Spleen (tissue), 11 donors: ENCODE data around the gene CD180. TPM values are rescaled to one million over a fixed set of nuclear protein-coding genes. Genes with fewer than 3 reads are reported as not detected.

Experiments
- DNase-seq: peaks from one replicate; pipeline ENCODE4 v3.0.0-alpha.2; 2020
- H3K27ac ChIP-seq, 8 donors: fragments of 200-600 bp; sonication (generic) in 7 of 8; 1 replicate in 4 of 8; 2 replicates in 4 of 8; pipeline versions ENCODE4 v1.5.0 to v1.8.0; 2016 to 2021; ENCODE audit warnings: inconsistent platforms in 4 of 8, mild to moderate bottlenecking in 4 of 8, moderate library complexity in 1 of 8
- H3K27me3 ChIP-seq, 7 donors: fragments of 200-600 bp; sonication (generic) in 6 of 7; replicated peaks in 1 of 7; 1 replicate in 4 of 7; 2 replicates in 3 of 7; pipeline versions ENCODE4 v1.5.0 to v1.8.0; 2016 to 2021; ENCODE audit warnings: inconsistent platforms in 3 of 7, mild to moderate bottlenecking in 1 of 7
- H3K36me3 ChIP-seq, 6 donors: fragments of 200-600 bp; sonication (generic) in 5 of 6; 1 replicate in 4 of 6; 2 replicates in 2 of 6; pipeline versions ENCODE4 v1.5.0 to v1.8.0; 2016 to 2021; ENCODE audit warnings: inconsistent platforms in 2 of 6
- H3K4me1 ChIP-seq, 6 donors: fragments of 200-600 bp; sonication (generic) in 5 of 6; 1 replicate in 3 of 6; 2 replicates in 3 of 6; pipeline versions ENCODE4 v1.5.0 to v1.8.0; 2016 to 2021; ENCODE audit warnings: inconsistent platforms in 3 of 6
- H3K4me3 ChIP-seq, 8 donors: fragments of 200-600 bp; sonication (generic) in 7 of 8; 1 replicate in 4 of 8; 2 replicates in 4 of 8; pipeline versions ENCODE4 v1.5.0 to v1.8.0; 2016 to 2021; ENCODE audit warnings: inconsistent platforms in 4 of 8, mild to moderate bottlenecking in 4 of 8, moderate library complexity in 2 of 8
- H3K9me3 ChIP-seq, 8 donors: fragments of 200-600 bp; sonication (generic) in 7 of 8; 1 replicate in 4 of 8; 2 replicates in 4 of 8; pipeline versions ENCODE4 v1.5.0 to v1.8.0; 2016 to 2021; ENCODE audit warnings: inconsistent platforms in 4 of 8
- CTCF ChIP-seq, 11 experiments: fragments of 200-600 bp in 7 of 11; fragments of 450-650 bp in 4 of 11; sonication (generic) in 4 of 11; IDR thresholded peaks in 8 of 11; conservative IDR thresholded peaks in 3 of 11; 1 replicate in 7 of 11; 2 replicates in 4 of 11; pipeline versions ENCODE4 v1.4.0 to v1.8.0; 2016 to 2021; ENCODE audit warnings: antibody characterized with exemption in 11 of 11, inconsistent platforms in 4 of 11, mild to moderate bottlenecking in 1 of 11
- POLR2A ChIP-seq, 3 donors: fragments of 450-650 bp; IDR thresholded peaks; one replicate each; pipeline ENCODE4 v1.5.1; 2017; ENCODE audit warnings: antibody characterized with exemption in 3 of 3, mild to moderate bottlenecking in 1 of 3
- POLR2AphosphoS5 ChIP-seq, 3 donors: sonication (generic); formaldehyde crosslinking; IDR thresholded peaks; one replicate each; pipeline ENCODE4 v1.5.1; 2017; ENCODE audit warnings: antibody characterized with exemption in 3 of 3
- WGBS, 5 donors: extraction: QIAGEN DNeasy Blood & Tissue Kit in 3 of 5; methylation state at CpG; one replicate each; pipeline versions ENCODE4 v1.1.5 to v1.1.7; 2013 to 2018; 5-methylcytosine and 5-hydroxymethylcytosine counted together
- intact Hi-C: fragments of 100-400 bp; cut with DNase I; formaldehyde crosslinking; loops from one replicate; pipeline ENCODE4 v1.15.0; 2023; ENCODE audit warnings: low total_unique reads
- polyA plus RNA-seq, 3 donors: library from polyadenylated mRNA; stranded (reverse); fragments of 200-250 nt; gene quantifications; one replicate each; pipeline ENCODE4 v1.2.1, GENCODE V29; 2013
- total RNA-seq, 7 donors: library from RNA; depleted of rRNA in 3 of 7; stranded (reverse); fragments of >200 nt in 3 of 7; fragmentation: NEBNext Ultra II Directional in 4 of 7; extraction: Animal tissue kit (Norgen Biotek cat#: 25700) in 4 of 7; gene quantifications; one replicate each; pipeline versions ENCODE4 v1.1.0 to v1.2.1, GENCODE V29; 2016 to 2021
- donor health status: healthy with polysubstance abuse.
- donor health status: DM: no; HTN: no; CAD: no; lungs with moderate emphysema.
- donor health status: DM: no; HTN: no; CAD: no.
- donor health status: Bipolar disorder and iron deficiency.
- donor health status: healthy.
- donor health status: DM: no; HTN: no; CAD: no.
- donor health status: DM: yes; HTN: yes; CAD: no.

Gene CD180
- total and polyA plus RNA-seq, 10 donors, result 11.6 to 39.2 (median 25.0) TPM

GRCh38 chr5:67240065-67240464 lies 43.5 kb upstream of the CD180 start:
- TF ChIP-seq POLR2A (IDR thresholded peaks at IDR 0.05) (no peak), CTCF (IDR thresholded peaks at IDR 0.05 in 8 of 11, conservative IDR thresholded peaks at IDR 0.05 in 3 of 11) (no peak), POLR2AphosphoS5 (IDR thresholded peaks at IDR 0.05) (no peak)
- Histone ChIP-seq H3K9me3 (no peaks in the 10 kb centered on the region), H3K27me3 (no peaks in the 10 kb centered on the region), H3K4me1 (peaks cover 0 to 6% (median 1%) of the 10 kb centered on the region in 6 donors), H3K27ac (no peak overlapping the region), H3K36me3 (no peaks in the 10 kb centered on the region), H3K4me3 (no peak overlapping the region)
- no peak for DNase-seq
- intact Hi-C loops, result loop anchor here (10.0 kb wide), 1 partner anchor 1015 kb away; no protein-coding TSS in a partner anchor

GRCh38 chr5:67238191-67238590 lies 41.6 kb upstream of the CD180 start:
- no peaks in the 10 kb centered on the region for H3K9me3 ChIP-seq
- H3K36me3 ChIP-seq, result no peaks in the 10 kb centered on the region
- DNase-seq, result no peak
- no peak overlapping the region for H3K27ac ChIP-seq
- no peak overlapping the region for H3K4me3 ChIP-seq
- intact Hi-C loops, result no loop called here
- H3K27me3 ChIP-seq, result no peaks in the 10 kb centered on the region
- H3K4me1 ChIP-seq, result peaks cover 0 to 18% (median 8%) of the 10 kb centered on the region in 6 donors
- WGBS, 5 donors, result 90 to 100% (median 97%) methylated on average over 8 of the region's 8 CpGs
- TF ChIP-seq CTCF (IDR thresholded peaks at IDR 0.05 in 8 of 11, conservative IDR thresholded peaks at IDR 0.05 in 3 of 11) (no peak), POLR2A (IDR thresholded peaks at IDR 0.05) (no peak), POLR2AphosphoS5 (IDR thresholded peaks at IDR 0.05) (no peak)

- intact Hi-C loops, result no loop called here
- DNase-seq, result no peak
- no peak for TF ChIP-seq POLR2A (IDR thresholded peaks at IDR 0.05)
- no peak for TF ChIP-seq CTCF (IDR thresholded peaks at IDR 0.05 in 8 of 11, conservative IDR thresholded peaks at IDR 0.05 in 3 of 11)
- no peaks in the 10 kb centered on the region for H3K27me3 ChIP-seq
- no peaks in the 10 kb centered on the region for H3K9me3 ChIP-seq
- peaks cover 0 to 18% (median 8%) of the 10 kb centered on the region in 6 donors for H3K4me1 ChIP-seq
- WGBS, 5 donors, result 91 to 93% (median 93%) methylated on average over 12 of the region's 12 CpGs
- no peaks in the 10 kb centered on the region for H3K36me3 ChIP-seq
- H3K4me3 ChIP-seq, result no peak overlapping the region
- H3K27ac ChIP-seq, result no peak overlapping the region
Measured at GRCh38 chr5:67235399-67236110, 39.0 kb upstream of the CD180 start.

- peak; percentile 64 for DNase-seq
- H3K9me3 ChIP-seq, result no peaks in the 10 kb centered on the region
- H3K4me1 ChIP-seq, result peaks cover 0 to 18% (median 8%) of the 10 kb centered on the region in 6 donors
- H3K27me3 ChIP-seq, result no peaks in the 10 kb centered on the region
- intact Hi-C loops, result no loop called here
- TF ChIP-seq CTCF (IDR thresholded peaks at IDR 0.05 in 8 of 11, conservative IDR thresholded peaks at IDR 0.05 in 3 of 11) (no peak), POLR2AphosphoS5 (IDR thresholded peaks at IDR 0.05) (no peak), POLR2A (IDR thresholded peaks at IDR 0.05) (no peak)
- no peaks in the 10 kb centered on the region for H3K36me3 ChIP-seq
- peak overlapping the region in 5 of 8 donors; percentile 29 to 62 (median 39) for H3K27ac ChIP-seq
- WGBS, 5 donors, result 10 to 18% (median 15%) methylated on average over 10 of the region's 10 CpGs
- peak overlapping the region in 4 of 8 donors; percentile 6 to 28 (median 10) for H3K4me3 ChIP-seq
Measured at GRCh38 chr5:67234671-67235176, 38.1 kb upstream of the CD180 start.
